Ramos (cell line): Measurements from ENCODE around the gene SLAMF1.
"Not testable (repeated sequence)": the region's sequence is repeated elsewhere in the genome, so short reads cannot be mapped to it uniquely, and the experiment has no call there.

Experiments
- in situ Hi-C: fragments of 300-500 bp; cut with MboI; formaldehyde crosslinking; loops from one replicate; pipeline ENCODE4 v1.14.3; 2022; ENCODE audit warnings: low sequenced_read_pairs; ENCODE audit not compliant: unreplicated experiment

Gene SLAMF1

GRCh38 chr1:160576884-160577283 is 70.0 kb downstream of the SLAMF1 start:
- in situ Hi-C loops: no loop called here

- in situ Hi-C loops: no loop called here
These were observed 70.5 kb downstream of the SLAMF1 start for GRCh38 chr1:160576390-160576789.

- in situ Hi-C loops: no loop called here
These were observed 71.7 kb downstream of the SLAMF1 start for GRCh38 chr1:160575112-160575664.

- in situ Hi-C loops: no loop called here
These were observed 76.0 kb downstream of the SLAMF1 start for GRCh38 chr1:160570840-160571239.

- in situ Hi-C loops: no loop called here
These were observed 77.0 kb downstream of the SLAMF1 start for GRCh38 chr1:160569806-160570205.

GRCh38 chr1:160567858-160568682 is 78.8 kb downstream of the SLAMF1 start:
- in situ Hi-C loops: no loop called here

- in situ Hi-C loops: no loop called here
These were observed 79.5 kb downstream of the SLAMF1 start for GRCh38 chr1:160567341-160567740.

- in situ Hi-C loops: no loop called here
These were observed 81.3 kb downstream of the SLAMF1 start for GRCh38 chr1:160565564-160565963.

- in situ Hi-C loops: not testable (repeated sequence)
These were observed 83.6 kb downstream of the SLAMF1 start for GRCh38 chr1:160563230-160563629.

GRCh38 chr1:160562745-160563144 is 84.1 kb downstream of the SLAMF1 start:
- in situ Hi-C loops: not testable (repeated sequence)

- in situ Hi-C loops: no loop called here
These were observed 86.0 kb downstream of the SLAMF1 start for GRCh38 chr1:160560806-160561205.

- in situ Hi-C loops: no loop called here
These were observed 86.7 kb downstream of the SLAMF1 start for GRCh38 chr1:160560045-160560705.

GRCh38 chr1:160559437-160559836 is 87.4 kb downstream of the SLAMF1 start:
- in situ Hi-C loops: not testable (repeated sequence)

GRCh38 chr1:160558660-160559380 is 88.0 kb downstream of the SLAMF1 start:
- in situ Hi-C loops: no loop called here
